ENCODE results near the gene ZNF319. TPM values are rescaled to one million over a fixed set of nuclear protein-coding genes. Genes with fewer than 3 reads are reported as not detected.

Gene ZNF319
- total and polyA plus RNA-seq, 10 of the 15 experiments (the other 5 are each of a cell fraction or from before 2014, with no cell fraction given): 0.29 to 7.4 (median 1.7) TPM

- TF ChIP-seq IRF3 (IDR thresholded peaks at IDR 0.05): no peak
- TF ChIP-seq CHD4 (IDR thresholded peaks at IDR 0.05): no peak
- no peak for TF ChIP-seq RELA (IDR thresholded peaks at IDR 0.05; ENCODE audit: borderline replicate concordance, partially characterized antibody)
- TF ChIP-seq CEBPZ (IDR thresholded peaks at IDR 0.05; ENCODE audit: low read depth, low read length): no peak
- no peak for TF ChIP-seq RFX5 (IDR thresholded peaks at IDR 0.05; ENCODE audit: low read depth, low read length)
These were observed 29.8 kb upstream of the ZNF319 start (continued) for GRCh38 chr16:58030136-58030840.

- no peaks in the 10 kb centered on the region for H4K20me1 ChIP-seq (ENCODE audit: control insufficient read depth, insufficient read depth)
- FAIRE-seq (no peak), DNase-seq (ENCODE audit: low read depth, low spot score) (no peak), ATAC-seq (no peak)
- 2% methylated on average over 2 of the region's 2 CpGs for WGBS (ENCODE audit: insufficient coverage, insufficient replicate concordance, low lambda C conversion rate, missing lambda C conversion rate)
- intact Hi-C loops (cut with micrococcal nuclease; ENCODE audit: unreplicated experiment) (loop anchor here (10.0 kb wide), 1 partner anchor 165 kb away; the partner anchor contains the start of gene CSNK2A2), in situ Hi-C loops (cut with MboI) (no loop called here)
- ChIA-PET POLR2A (no interaction called here), RAD21 (ENCODE audit: unreplicated experiment) (no interaction called here), CTCF (interaction anchor here (0.5 to 2.9 kb wide), 3 partner anchors 68 to 277 kb away, joined by 4 to 13 read pairs (median 6); no protein-coding TSS in a partner anchor), SMC1A (ENCODE audit: uncharacterized antibody, unreplicated experiment) (no interaction called here)
- no peak overlapping the region for H3K9ac ChIP-seq (ENCODE audit: control insufficient read depth, insufficient read depth, low read length)
- BruUV-seq (replicated peaks): no TSS peak
- no peaks in the 10 kb centered on the region for H3K79me2 ChIP-seq (ENCODE audit: control insufficient read depth, insufficient read depth, low read length)
- no peaks in the 10 kb centered on the region for H3K9me3 ChIP-seq (replicated peaks; ENCODE audit: control insufficient read depth, insufficient read depth, low read length)
- H3K4me3 ChIP-seq: no peak overlapping the region
- H3K36me3 ChIP-seq (ENCODE audit: control insufficient read depth in 2 of 2, insufficient read depth in 2 of 2, low read length in 1 of 2): no peaks in the 10 kb centered on the region
- H2AFZ ChIP-seq (ENCODE audit: control insufficient read depth, low read depth, low read length): no peak overlapping the region
- H3K4me2 ChIP-seq (ENCODE audit: control insufficient read depth, insufficient read depth): no peak overlapping the region
- H3K4me1 ChIP-seq (ENCODE audit: control insufficient read depth, insufficient read depth, low read length): no peaks in the 10 kb centered on the region; the same call in 1 of the 2 replicates
- H3K27ac ChIP-seq (ENCODE audit: control insufficient read depth, insufficient read depth): no peak overlapping the region
- H3K27me3 ChIP-seq (replicated peaks in 1 of 2; ENCODE audit: control insufficient read depth in 2 of 2, insufficient read depth in 2 of 2, low read length in 1 of 2): peaks cover 11 to 13% of the 10 kb centered on the region in 2 experiments
- TF ChIP-seq YY1 (IDR thresholded peaks at IDR 0.05; ENCODE audit: low read depth, low read length) (no peak), NKRF (conservative IDR thresholded peaks at IDR 0.05) (no peak), MLLT1 (IDR thresholded peaks at IDR 0.05) (no peak), USF1 (IDR thresholded peaks at IDR 0.05; ENCODE audit: borderline replicate concordance, extremely low read length, insufficient read depth, low read depth, low read length) (no peak), EED (IDR thresholded peaks at IDR 0.05; ENCODE audit: low read depth) (no peak), CHD1 (IDR thresholded peaks at IDR 0.05; ENCODE audit: low read depth, low read length) (no peak), CREB1 (IDR thresholded peaks at IDR 0.05; ENCODE audit: low read depth) (no peak), RAD21 (IDR thresholded peaks at IDR 0.05; ENCODE audit: insufficient read depth, low read depth, low read length) (no peak)
These were observed 28.9 kb upstream of the ZNF319 start for GRCh38 chr16:58029410-58029809.

Measured in GM12878 (cell line).